GM21447 (cell line): ENCODE measurements around the gene ELOVL3.
A peak's percentile ranks its signal among the peaks of the same experiment; 100 is the strongest.
"Not testable (repeated sequence)": the region's sequence is repeated elsewhere in the genome, so short reads cannot be mapped to it uniquely, and the experiment has no call there.

Experiments used
- ATAC-seq: cut with Tn5 transposase; IDR thresholded peaks from one replicate; pipeline ENCODE4 v1.9.1; 2021; ENCODE audit not compliant: unreplicated experiment

ELOVL3 gene

GRCh38 chr10:102225646-102226541 lies at the start of gene ELOVL3:
Gene ELOVL3, plus strand, starts transcription at chr10:102226299. Its CDS starts 250 bp downstream, at chr10:102226549.
- ATAC-seq, result peak; percentile 84

DNA sequence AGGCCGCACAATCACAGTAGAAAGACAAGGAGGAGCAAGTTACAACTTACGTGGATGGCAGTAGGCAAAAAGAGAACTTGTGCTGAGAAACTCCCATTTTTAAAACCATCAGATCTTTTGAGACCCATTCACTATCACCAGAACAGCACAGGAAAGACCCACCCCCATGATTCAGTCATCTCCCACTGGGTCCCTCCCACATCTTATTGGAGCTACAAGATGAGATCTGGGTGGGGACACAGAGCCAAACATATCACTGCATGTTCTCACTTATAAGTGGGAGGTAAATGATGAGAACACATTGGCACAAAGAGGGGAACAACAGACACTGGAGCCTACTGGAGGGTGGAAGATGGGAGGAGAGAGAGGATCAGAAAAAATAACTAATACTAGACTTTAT lies 41.5 kb upstream of the ELOVL3 start:
- ATAC-seq, result no peak

GRCh38 chr10:102185272-102185671 lies 40.8 kb upstream of the ELOVL3 start:
- no peak for ATAC-seq

GRCh38 chr10:102185811-102186527 lies 40.1 kb upstream of the ELOVL3 start:
- ATAC-seq, result no peak

DNA sequence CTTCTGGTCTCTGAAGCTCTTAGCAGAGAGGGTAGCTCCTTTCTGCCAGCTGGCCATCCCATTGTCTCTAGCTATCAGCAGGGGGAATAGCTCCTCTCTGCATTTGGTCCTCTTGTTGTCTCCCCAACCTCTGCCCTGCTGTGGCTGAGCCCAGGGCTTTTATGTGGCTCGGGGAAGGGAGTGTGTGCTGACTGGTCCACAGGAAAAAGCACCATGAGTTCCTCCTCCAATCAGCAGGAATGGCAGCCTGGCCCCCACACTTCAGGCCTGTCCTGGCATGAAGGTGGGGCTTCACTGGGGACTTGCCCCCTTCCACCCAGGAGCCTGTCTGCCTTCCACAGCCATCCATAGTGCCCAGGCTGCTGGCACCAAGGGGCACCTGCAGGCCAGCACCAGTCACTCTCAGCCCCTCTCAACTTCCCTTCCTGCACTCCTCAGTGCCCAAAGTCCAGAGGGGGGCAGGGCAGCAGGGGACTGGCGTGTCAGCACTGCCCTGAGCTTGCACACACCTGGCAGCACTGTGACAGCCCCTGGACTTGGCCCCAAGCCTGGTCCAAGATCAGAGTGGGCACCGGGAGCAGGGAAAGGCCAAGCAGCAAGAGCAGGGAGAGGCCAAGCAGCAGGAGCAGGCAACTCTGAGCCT lies 37.7 kb upstream of the ELOVL3 start:
- ATAC-seq, result no peak

- ATAC-seq, result not testable (repeated sequence)
Observed at GRCh38 chr10:102188941-102189898, 36.9 kb upstream of the ELOVL3 start.

GRCh38 chr10:102191956-102192355 lies 34.1 kb upstream of the ELOVL3 start:
- ATAC-seq, result no peak

DNA sequence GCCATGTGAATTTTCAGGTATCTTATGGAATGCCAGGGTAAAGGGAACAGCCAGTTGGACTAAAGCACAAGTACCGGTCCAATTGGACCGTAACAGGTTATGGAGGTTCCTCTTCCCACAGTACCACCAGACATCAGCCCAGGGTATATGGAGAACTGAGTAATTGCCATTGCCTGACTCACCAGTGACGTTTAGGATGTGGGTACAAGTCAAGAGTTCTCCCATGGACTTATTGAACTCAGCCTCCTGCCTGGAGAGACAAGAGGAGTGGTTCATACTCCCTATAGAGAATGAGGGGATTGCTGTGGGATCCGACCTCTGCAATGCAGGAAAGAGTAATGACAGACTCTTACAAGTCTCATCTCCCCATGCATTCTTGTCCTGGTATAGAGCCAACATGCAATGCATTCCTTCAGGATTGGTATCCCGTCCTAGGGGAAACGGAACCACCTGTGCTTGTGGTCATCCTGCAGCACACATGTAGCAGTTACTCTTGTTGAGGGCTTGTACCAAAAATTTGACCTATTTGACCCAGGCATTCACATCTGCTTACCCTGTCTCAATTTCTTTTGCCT lies 30.7 kb upstream of the ELOVL3 start:
- no peak for ATAC-seq

GRCh38 chr10:102196893-102197292 lies 29.2 kb upstream of the ELOVL3 start:
- ATAC-seq, result no peak

DNA sequence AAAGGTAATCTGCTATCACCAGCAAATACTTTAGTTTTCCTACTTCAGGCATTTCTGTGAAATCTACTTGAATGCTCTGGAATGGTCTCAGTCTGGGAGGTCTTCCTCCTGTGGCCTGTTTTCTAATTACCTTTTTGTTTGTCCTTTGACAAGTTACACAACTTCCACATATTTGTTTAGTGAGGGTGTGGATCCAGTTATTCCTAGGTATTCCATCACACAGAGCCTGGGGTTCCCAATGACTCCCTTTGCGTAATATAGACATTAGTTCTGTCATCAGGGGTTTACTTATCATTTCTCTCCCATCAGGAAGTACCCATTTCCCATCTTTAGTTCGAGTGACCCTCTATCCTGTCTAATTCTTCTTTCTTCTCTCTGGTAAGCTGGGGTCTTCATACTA lies 28.1 kb upstream of the ELOVL3 start:
- no peak for ATAC-seq

GRCh38 chr10:102200751-102201640 lies 25.1 kb upstream of the ELOVL3 start:
- ATAC-seq, result no peak

DNA sequence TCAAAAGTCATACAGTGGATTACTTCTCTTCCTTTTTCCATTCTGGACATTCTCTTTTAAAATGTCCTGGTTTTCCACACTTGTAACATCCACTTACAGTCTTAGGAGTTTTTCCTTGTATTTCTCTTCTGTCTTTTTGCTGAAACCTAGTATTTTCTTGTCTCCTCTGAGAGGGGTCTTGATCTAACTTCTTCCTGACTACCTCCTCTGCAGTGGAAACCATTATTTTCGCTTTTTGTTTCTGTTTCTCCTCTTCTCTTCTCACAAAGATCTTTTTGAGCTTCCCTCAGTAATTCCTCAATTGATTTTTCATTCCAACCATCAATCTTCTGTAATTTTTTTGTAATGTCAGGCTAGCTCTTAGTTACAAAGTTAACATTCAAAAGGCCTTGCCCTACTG lies 23.7 kb upstream of the ELOVL3 start:
- no peak for ATAC-seq

DNA sequence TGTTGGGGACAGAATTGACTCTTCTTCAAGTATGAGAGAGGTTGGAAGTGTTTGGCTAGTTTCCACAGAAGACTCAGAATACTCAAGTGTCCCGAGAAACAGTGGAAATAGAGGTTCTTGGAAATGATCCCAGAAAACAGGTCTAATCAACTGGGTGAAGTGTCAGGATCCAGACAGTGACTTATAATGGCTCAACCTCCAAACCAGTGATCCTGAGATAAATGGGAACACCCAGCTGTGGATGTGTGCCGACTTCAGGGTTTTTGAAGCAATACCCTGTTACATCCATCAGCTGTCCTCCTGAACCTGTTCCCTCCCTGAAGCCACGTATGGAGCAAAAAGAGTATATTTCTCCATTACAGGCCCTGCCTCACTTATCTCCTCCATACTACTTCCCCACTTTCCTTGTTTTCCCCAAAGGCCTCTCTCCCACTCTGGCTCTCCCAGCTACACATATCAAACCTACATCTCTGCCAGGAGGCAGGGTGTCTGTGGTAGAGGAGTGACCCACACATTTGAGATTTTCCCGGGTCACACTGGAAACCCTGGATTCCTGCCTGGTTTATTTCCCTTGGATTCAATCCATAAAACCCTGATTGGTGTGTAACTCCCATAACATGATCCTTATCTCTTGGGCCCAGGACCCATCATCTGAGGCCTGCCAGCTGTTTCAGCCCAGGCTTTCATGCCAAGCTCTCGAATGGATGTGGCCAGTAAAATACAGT lies 17.6 kb upstream of the ELOVL3 start:
- ATAC-seq, result no peak

GRCh38 chr10:102211615-102212299 lies 14.3 kb upstream of the ELOVL3 start:
- ATAC-seq, result no peak

- not testable (repeated sequence) for ATAC-seq
Observed at GRCh38 chr10:102213599-102213998, 12.5 kb upstream of the ELOVL3 start.

DNA sequence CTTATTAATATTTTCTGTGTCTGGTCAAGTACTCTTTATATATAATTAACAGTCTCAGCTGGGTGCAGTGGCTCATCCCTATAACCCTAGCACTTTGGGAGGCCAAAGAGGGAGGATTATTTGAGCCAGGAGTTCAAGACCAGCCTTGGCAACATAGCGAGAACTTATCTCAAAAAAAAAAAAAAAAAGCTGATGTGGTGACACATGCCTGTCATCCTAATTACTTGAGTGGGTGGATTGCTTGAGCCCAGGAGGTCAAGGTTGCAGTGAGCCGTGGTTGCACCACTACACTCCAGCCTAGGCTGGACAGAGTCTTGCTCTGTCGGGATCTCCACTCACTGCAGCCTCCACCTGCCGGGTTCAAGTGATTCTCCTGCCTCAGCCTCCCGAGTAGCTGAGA lies 6.7 kb upstream of the ELOVL3 start:
- no peak for ATAC-seq

DNA sequence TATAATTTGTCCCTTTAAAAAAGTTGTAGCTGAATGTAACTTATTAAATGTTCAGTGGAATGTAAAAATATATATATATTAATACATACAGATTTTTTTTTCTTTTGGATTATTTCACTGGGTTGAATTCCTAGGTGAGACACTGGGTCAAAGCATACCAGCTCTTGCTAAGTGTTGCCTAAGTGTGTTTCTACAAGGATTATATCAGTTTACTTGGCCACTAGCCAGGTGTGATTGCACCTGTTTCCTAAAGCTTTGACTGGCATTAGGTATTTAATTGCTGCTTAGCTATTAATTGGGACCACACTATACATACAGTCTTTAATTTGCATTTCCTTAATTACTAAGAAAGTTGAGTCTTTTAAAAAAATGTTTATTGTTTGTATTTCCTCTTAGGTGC lies 5.5 kb upstream of the ELOVL3 start:
- ATAC-seq, result no peak

DNA sequence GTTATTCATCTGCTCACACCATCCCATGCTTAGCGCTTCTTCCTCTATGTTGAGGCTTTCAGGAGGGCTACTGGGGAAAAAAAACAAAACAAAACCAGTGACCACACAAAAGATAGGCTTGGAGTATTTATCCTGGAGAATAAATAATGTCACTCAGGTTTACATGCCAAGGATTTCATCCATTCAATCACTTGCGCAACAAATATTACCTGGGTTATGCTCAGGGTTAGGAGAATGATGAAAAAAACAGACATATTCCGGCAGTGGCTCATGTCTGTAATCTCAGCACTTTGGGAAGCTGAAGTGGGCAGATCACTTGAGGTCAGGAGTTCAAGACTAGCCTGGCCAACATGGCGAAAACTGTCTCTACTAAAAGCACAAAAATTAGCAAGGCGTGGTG lies 3.3 kb upstream of the ELOVL3 start:
- ATAC-seq, result no peak
